GM21723 (cell line): Measurements from ENCODE around the gene MNS1.
"Not testable (repeated sequence)": the region's sequence is repeated elsewhere in the genome, so short reads cannot be mapped to it uniquely, and the experiment has no call there.

Source experiments
- ATAC-seq: cut with Tn5 transposase; IDR thresholded peaks from one replicate; pipeline ENCODE4 v1.9.1; 2021; ENCODE audit warnings: mild to moderate bottlenecking, moderate library complexity; ENCODE audit not compliant: unreplicated experiment

Gene MNS1

GRCh38 chr15:56456229-56456628, 8.7 kb downstream of the MNS1 start:
- ATAC-seq, result no peak

DNA sequence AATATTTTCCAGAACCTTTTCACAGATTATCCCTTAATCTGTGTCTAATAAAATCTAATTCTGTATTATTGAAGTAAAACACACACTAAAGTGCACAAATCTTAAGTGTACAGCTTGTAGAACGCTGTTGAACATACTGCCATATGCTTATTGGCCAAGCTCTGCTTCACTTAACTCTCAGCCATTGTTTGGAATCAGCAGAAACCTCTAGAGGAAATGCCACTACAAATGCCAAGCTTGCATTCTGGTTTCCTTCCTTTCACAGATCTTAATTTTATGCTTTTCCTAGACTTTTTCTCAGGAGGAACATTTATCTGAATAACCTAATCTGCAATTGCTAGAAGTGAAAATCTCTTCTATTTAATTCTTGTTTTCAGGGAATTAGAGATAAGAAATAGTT, 10.1 kb downstream of the MNS1 start:
- ATAC-seq, result no peak

DNA sequence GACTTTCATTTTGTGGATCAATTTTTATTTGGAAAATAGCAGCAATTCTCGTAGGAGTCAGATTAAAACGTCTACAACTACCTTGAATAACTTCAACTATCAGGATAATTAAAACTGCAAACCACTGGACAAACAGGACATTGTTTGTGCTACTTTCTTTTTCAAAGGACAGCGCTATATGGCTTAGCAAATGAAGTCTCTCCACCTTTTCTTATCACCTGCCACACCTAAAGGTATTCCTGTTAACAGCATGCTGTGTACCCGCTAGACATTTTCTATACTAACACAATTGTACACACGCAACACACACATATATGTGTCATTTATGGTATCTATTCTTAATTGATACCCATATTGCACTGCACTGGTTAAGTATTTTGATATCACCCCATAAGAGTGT, 19.2 kb downstream of the MNS1 start:
- no peak for ATAC-seq

DNA sequence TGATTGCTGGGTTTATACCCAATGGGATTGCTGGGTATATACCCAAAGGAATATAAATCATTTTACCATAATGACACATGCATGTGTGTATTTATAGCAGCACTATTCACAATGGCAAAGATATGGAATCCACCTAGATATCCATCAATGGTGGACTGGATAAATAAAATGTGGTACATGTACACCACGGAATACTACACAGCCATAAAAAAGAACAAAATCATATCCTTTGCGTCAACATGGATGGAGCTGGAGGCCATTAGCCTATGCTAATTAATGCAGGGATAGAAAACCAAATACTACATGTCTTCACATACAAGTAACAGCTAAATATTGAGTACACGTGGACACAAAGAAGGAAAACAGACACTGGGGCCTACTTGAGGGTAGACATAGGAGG, 22.6 kb downstream of the MNS1 start:
- ATAC-seq, result no peak

- no peak for ATAC-seq
Observed at GRCh38 chr15:56440214-56440770, 24.6 kb downstream of the MNS1 start.

GRCh38 chr15:56432304-56432703, 32.6 kb downstream of the MNS1 start:
- ATAC-seq, result no peak

DNA sequence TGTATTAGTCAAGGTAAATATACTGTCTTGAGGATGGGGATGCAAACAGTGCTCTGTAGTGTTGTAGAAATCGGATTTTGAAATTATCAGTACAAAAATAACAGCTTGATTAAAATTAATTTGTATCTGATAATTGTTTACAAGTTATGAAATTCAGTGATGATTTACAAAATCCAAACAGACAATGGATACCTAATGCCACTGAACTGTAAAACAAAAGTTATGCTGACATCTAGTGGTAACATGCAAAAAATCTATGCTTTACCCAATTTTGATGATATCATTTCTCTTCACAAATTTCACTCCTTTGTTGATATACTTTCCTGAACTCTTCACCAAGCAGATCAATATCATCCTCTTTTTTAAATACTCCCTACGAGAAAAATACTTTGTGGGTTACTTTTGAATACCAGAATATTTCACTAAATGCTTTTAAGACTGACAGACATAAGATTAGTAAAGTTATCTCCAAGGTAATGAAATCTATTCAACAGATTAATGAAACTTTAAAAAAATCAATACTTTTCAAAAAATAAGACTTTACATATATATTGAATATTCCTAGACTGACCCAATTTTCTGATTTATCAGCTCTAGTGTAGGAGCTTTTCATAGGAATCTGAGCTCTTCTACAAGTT, 36.0 kb downstream of the MNS1 start:
- no peak for ATAC-seq

GRCh38 chr15:56425976-56426375, 39.0 kb downstream of the MNS1 start:
- ATAC-seq, result no peak

- no peak for ATAC-seq
Observed at GRCh38 chr15:56425276-56425675, 39.7 kb downstream of the MNS1 start.

DNA sequence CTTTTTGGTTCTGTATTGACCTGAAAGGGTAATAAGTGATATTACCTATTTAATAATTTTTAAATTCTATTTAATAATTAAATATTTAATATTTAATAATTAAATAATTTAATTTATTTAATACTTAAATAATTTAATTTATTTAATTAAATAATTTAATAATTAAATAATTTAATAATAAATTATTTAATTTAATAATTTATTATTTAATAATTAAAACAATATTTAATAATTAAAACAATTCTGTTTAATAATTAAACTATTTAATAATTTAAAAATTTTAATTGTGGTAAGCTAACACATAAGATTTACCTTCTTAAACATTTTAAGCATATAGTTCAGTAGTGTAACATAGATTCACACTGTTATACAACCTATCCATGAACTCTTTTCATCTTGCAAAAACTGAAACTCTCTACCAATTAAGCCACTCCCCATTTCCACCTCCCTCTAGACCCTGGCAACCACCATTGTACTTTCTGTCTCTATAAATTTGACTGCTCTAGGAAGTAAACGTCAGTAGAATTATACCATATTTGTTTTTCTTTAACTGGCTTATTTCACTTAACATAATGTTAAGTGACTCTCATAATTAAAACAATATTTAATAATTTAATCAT, 51.7 kb downstream of the MNS1 start:
- not testable (repeated sequence) for ATAC-seq

GRCh38 chr15:56411122-56411749, 53.7 kb downstream of the MNS1 start:
- no peak for ATAC-seq

GRCh38 chr15:56410721-56411120, 54.2 kb downstream of the MNS1 start:
- ATAC-seq, result no peak

- not testable (repeated sequence) for ATAC-seq
Observed at GRCh38 chr15:56399209-56399608, 65.7 kb downstream of the MNS1 start.

DNA sequence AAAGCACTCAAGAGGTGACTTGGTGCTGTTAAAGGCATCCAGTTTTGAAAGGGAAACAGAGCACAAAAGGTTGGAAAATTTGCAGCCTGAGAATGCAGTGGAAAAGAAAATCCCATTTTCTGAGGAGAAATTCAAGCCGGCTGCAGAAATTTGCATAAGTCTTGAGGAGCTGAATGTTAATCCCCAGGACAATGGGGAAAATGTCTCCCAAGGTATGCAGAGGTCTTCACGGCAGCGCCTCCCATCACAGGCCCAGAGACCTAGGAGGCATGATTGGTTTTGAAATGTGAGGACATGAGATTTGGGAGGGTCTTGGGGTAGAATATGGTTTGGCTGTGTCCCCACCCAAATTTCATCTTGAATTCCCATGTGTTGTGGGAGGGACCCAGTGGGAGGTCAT, 67.6 kb downstream of the MNS1 start:
- not testable (repeated sequence) for ATAC-seq

DNA sequence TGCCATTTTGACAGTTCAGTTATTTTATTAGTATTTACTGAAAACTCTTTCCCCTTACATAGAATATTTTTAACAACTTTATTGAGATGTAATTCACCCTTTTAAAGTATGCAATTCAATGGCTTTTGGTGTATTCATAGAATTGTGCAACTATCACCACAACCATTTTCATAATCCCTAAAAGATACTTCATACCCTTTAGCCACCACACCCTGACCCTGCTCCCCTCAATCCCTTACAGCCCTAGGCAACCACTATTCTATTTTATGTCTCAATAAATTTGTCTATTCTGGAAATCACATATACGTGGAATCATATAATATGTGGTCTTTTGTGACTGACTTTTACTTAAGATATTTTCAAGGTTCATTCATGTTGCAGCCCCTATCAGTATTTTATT, 70.0 kb downstream of the MNS1 start:
- no peak for ATAC-seq

GRCh38 chr15:56393277-56393676, 71.7 kb downstream of the MNS1 start:
- ATAC-seq, result no peak

DNA sequence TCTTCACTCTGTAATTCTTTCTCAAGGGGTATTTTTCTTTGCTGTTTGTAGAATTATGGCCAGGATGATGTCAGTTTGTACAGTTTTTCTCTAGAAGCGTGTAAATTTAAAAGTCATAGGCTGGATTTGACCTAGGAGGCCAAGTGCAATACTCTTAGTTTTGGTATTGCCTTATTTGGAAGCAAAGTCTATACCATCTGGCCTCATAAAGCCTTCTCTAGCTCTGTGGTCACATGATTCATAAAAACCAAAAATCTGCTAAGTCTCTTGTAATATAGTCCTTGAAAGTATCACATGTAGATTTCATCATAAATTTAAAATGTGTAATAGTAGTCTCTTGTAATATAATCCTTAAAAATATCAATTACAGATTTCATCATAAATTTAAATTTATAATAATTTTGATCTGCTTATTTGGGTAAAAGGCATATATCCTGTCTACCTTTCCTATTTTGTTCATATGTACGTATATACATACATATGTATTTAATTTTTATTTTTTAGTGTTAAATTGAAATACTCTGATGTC, 74.1 kb downstream of the MNS1 start:
- no peak for ATAC-seq

GRCh38 chr15:56385908-56386307, 79.0 kb downstream of the MNS1 start:
- ATAC-seq, result no peak

- ATAC-seq, result no peak
Observed at GRCh38 chr15:56383010-56383409, 81.9 kb downstream of the MNS1 start.
